Liver (tissue), 9 donors: ENCODE results near the gene WWOX. TPM values are rescaled to one million over a fixed set of nuclear protein-coding genes. Genes with fewer than 3 reads are reported as not detected.

Experiments used
- DNase-seq: peaks from one replicate; pipeline ENCODE4 v3.0.0-alpha.2; 2017; ENCODE audit warnings: low spot score
- H3K27ac ChIP-seq, 2 donors: one replicate each; pipeline ENCODE4 v1.7.0; 2013; ENCODE audit warnings: inconsistent platforms in 2 of 2, low read length in 2 of 2, control low read depth in 1 of 2, low read depth in 1 of 2, mild to moderate bottlenecking in 1 of 2
- H3K27me3 ChIP-seq, 4 donors: one replicate each; pipeline versions ENCODE4 v1.6.1 to v1.7.0; 2013; ENCODE audit warnings: low read length in 3 of 4, inconsistent platforms in 1 of 4, mild to moderate bottlenecking in 1 of 4, moderate library complexity in 1 of 4; ENCODE audit not compliant: control insufficient read depth in 4 of 4, insufficient read depth in 4 of 4
- H3K36me3 ChIP-seq, 4 donors: one replicate each; pipeline versions ENCODE4 v1.6.1 to v1.7.0; 2013; ENCODE audit warnings: low read length in 3 of 4, mild to moderate bottlenecking in 3 of 4, low read depth in 1 of 4, moderate library complexity in 1 of 4; ENCODE audit not compliant: control insufficient read depth in 4 of 4, insufficient read depth in 3 of 4
- H3K4me1 ChIP-seq, 4 donors: one replicate each; pipeline versions ENCODE4 v1.6.1 to v1.7.0; 2013; ENCODE audit warnings: low read length in 3 of 4, mild to moderate bottlenecking in 3 of 4, moderate library complexity in 1 of 4; ENCODE audit not compliant: control insufficient read depth in 4 of 4, insufficient read depth in 4 of 4
- H3K4me3 ChIP-seq, 3 donors: one replicate each; pipeline versions ENCODE4 v1.6.1 to v1.7.0; 2013; ENCODE audit warnings: low read length in 3 of 3, control low read depth in 1 of 3, low read depth in 1 of 3, mild to moderate bottlenecking in 1 of 3
- H3K9ac ChIP-seq, 2 donors: one replicate each; pipeline ENCODE4 v1.7.0; 2013; ENCODE audit warnings: low read length in 2 of 2, mild to moderate bottlenecking in 2 of 2, moderate library complexity in 2 of 2, control low read depth in 1 of 2, low read depth in 1 of 2
- H3K9me3 ChIP-seq, 4 donors: one replicate each; pipeline versions ENCODE4 v1.6.1 to v1.7.0; 2013; ENCODE audit warnings: low read length in 3 of 4; ENCODE audit not compliant: control insufficient read depth in 4 of 4
- FOXA1 ChIP-seq: IDR thresholded peaks from 2 replicates; pipeline ENCODE4 v1.6.1; 2016; ENCODE audit warnings: antibody characterized with exemption
- FOXA2 ChIP-seq: IDR thresholded peaks from 2 replicates; pipeline ENCODE4 v1.6.1; 2016; ENCODE audit warnings: antibody characterized with exemption
- HNF4A ChIP-seq, 2 donors: conservative IDR thresholded peaks; 2 replicates each; pipeline ENCODE4 v1.6.1; 2016; ENCODE audit warnings: antibody characterized with exemption in 2 of 2, mild to moderate bottlenecking in 2 of 2
- HNF4G ChIP-seq: IDR thresholded peaks from 2 replicates; pipeline ENCODE4 v1.6.1; 2016; ENCODE audit warnings: antibody characterized with exemption
- JUND ChIP-seq, 2 donors: IDR thresholded peaks; 2 replicates each; pipeline ENCODE4 v1.6.1; 2016; ENCODE audit warnings: antibody characterized with exemption in 2 of 2
- MAX ChIP-seq: IDR thresholded peaks from 2 replicates; pipeline ENCODE4 v1.6.1; 2016; ENCODE audit warnings: antibody characterized with exemption
- NR2F2 ChIP-seq: IDR thresholded peaks from 2 replicates; pipeline ENCODE4 v1.6.1; 2016; ENCODE audit warnings: antibody characterized with exemption
- RAD21 ChIP-seq, 2 donors: IDR thresholded peaks; 2 replicates each; pipeline ENCODE4 v1.6.1; 2016; ENCODE audit warnings: antibody characterized with exemption in 2 of 2, mild to moderate bottlenecking in 2 of 2
- SP1 ChIP-seq: IDR thresholded peaks from 2 replicates; pipeline ENCODE4 v1.6.1; 2018; ENCODE audit warnings: antibody characterized with exemption, mild to moderate bottlenecking
- TAF1 ChIP-seq: conservative IDR thresholded peaks from 2 replicates; pipeline ENCODE4 v1.6.1; 2016; ENCODE audit warnings: antibody characterized with exemption, mild to moderate bottlenecking
- YY1 ChIP-seq: IDR thresholded peaks from 2 replicates; pipeline ENCODE4 v1.6.1; 2016; ENCODE audit warnings: antibody characterized with exemption, mild to moderate bottlenecking
- ZBTB33 ChIP-seq: IDR thresholded peaks from 2 replicates; pipeline ENCODE4 v1.6.1; 2016; ENCODE audit warnings: antibody characterized with exemption
- WGBS: extraction: QIAGEN DNeasy Blood & Tissue Kit; methylation state at CpG from one replicate; pipeline ENCODE4 v1.1.7; 2013; 5-methylcytosine and 5-hydroxymethylcytosine counted together
- polyA plus RNA-seq, 2 donors: library from polyadenylated mRNA; stranded (reverse) in 1 of 2; unstranded in 1 of 2; fragments of 200-250 nt in 1 of 2; fragments of >200 nt in 1 of 2; fragmentation: Nextera tagmentation in 1 of 2; extraction: Ambion mirVana in 1 of 2; gene quantifications; one replicate each; pipeline versions ENCODE4 v1.2.1 to v1.2.3, GENCODE V29; 2013 to 2015
- total RNA-seq, 2 donors: library from RNA; depleted of rRNA; stranded (reverse); fragments of >200 nt; gene quantifications; one replicate each; pipeline ENCODE4 v1.2.3, GENCODE V29; 2014
- TF ChIP-seq, protein P1 (sequence below): IDR thresholded peaks from 2 replicates; pipeline ENCODE4 v1.6.1; 2016; ENCODE audit warnings: antibody characterized with exemption
- TF ChIP-seq, protein P2 (sequence below): fragments of 150-350 bp; IDR thresholded peaks from 2 replicates; pipeline ENCODE4 v1.5.1; 2017; ENCODE audit warnings: improper control_type of control experiment, low read depth, low read length; ENCODE audit not compliant: missing input control
- TF ChIP-seq, protein P3 (sequence below): IDR thresholded peaks from 2 replicates; pipeline ENCODE4 v1.6.1; 2016; ENCODE audit warnings: antibody characterized with exemption, mild to moderate bottlenecking
- donor health status: healthy.
- donor health status: healthy.
- donor health status: healthy.
- donor health status: healthy.
- donor health status: healthy.

Gene WWOX
- total and polyA plus RNA-seq, 4 donors = 9.8 to 46.0 (median 15.3) TPM

- Histone ChIP-seq H3K9ac (no peak overlapping the region), H3K27ac (no peak overlapping the region), H3K4me1 (peaks cover 0 to 2% (median 0%) of the 10 kb centered on the region in 4 donors), H3K9me3 (no peaks in the 10 kb centered on the region), H3K27me3 (no peaks in the 10 kb centered on the region), H3K36me3 (no peaks in the 10 kb centered on the region), H3K4me3 (no peak overlapping the region)
- DNase-seq = no peak
- 56% methylated on average over 3 of the region's 3 CpGs for WGBS
- TF ChIP-seq JUND (IDR thresholded peaks at IDR 0.05) (no peak), HNF4A (conservative IDR thresholded peaks at IDR 0.05) (no peak), NR2F2 (no peak), FOXA2 (no peak), TAF1 (no peak)
- TF ChIP-seq, protein P1, sequence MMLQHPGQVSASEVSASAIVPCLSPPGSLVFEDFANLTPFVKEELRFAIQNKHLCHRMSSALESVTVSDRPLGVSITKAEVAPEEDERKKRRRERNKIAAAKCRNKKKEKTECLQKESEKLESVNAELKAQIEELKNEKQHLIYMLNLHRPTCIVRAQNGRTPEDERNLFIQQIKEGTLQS = no peak
Measured at GRCh38 chr16:78785218-78785617, 685.8 kb downstream of the WWOX start.

- 60% methylated on average over 3 of the region's 3 CpGs for WGBS
- H3K4me3 ChIP-seq = no peak overlapping the region
- no peak overlapping the region for H3K27ac ChIP-seq
- TF ChIP-seq MAX (no peak), FOXA2 (no peak), YY1 (no peak), SP1 (no peak), JUND (IDR thresholded peaks at IDR 0.05) (no peak), NR2F2 (no peak), HNF4G (no peak), FOXA1 (no peak), RAD21 (IDR thresholded peaks at IDR 0.05) (no peak)
- TF ChIP-seq, protein P2, sequence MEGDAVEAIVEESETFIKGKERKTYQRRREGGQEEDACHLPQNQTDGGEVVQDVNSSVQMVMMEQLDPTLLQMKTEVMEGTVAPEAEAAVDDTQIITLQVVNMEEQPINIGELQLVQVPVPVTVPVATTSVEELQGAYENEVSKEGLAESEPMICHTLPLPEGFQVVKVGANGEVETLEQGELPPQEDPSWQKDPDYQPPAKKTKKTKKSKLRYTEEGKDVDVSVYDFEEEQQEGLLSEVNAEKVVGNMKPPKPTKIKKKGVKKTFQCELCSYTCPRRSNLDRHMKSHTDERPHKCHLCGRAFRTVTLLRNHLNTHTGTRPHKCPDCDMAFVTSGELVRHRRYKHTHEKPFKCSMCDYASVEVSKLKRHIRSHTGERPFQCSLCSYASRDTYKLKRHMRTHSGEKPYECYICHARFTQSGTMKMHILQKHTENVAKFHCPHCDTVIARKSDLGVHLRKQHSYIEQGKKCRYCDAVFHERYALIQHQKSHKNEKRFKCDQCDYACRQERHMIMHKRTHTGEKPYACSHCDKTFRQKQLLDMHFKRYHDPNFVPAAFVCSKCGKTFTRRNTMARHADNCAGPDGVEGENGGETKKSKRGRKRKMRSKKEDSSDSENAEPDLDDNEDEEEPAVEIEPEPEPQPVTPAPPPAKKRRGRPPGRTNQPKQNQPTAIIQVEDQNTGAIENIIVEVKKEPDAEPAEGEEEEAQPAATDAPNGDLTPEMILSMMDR = no peak
- TF ChIP-seq, protein P1 = no peak
- no peaks in the 10 kb centered on the region for H3K9me3 ChIP-seq
- H3K4me1 ChIP-seq = peaks cover 0 to 2% (median 0%) of the 10 kb centered on the region in 4 donors
- DNase-seq = no peak
- H3K27me3 ChIP-seq = no peaks in the 10 kb centered on the region
- H3K9ac ChIP-seq = no peak overlapping the region
- no peaks in the 10 kb centered on the region for H3K36me3 ChIP-seq
Measured at GRCh38 chr16:78786635-78787034, 687.2 kb downstream of the WWOX start.

GRCh38 chr16:78788276-78788675 lies 688.8 kb downstream of the WWOX start:
- DNase-seq = no peak
- Histone ChIP-seq H3K27ac (no peak overlapping the region), H3K4me1 (peaks cover 0 to 2% (median 0%) of the 10 kb centered on the region in 4 donors), H3K9me3 (no peaks in the 10 kb centered on the region), H3K27me3 (no peaks in the 10 kb centered on the region), H3K36me3 (no peaks in the 10 kb centered on the region), H3K9ac (no peak overlapping the region), H3K4me3 (no peak overlapping the region)
- TF ChIP-seq HNF4G = no peak
- TF ChIP-seq, protein P3, sequence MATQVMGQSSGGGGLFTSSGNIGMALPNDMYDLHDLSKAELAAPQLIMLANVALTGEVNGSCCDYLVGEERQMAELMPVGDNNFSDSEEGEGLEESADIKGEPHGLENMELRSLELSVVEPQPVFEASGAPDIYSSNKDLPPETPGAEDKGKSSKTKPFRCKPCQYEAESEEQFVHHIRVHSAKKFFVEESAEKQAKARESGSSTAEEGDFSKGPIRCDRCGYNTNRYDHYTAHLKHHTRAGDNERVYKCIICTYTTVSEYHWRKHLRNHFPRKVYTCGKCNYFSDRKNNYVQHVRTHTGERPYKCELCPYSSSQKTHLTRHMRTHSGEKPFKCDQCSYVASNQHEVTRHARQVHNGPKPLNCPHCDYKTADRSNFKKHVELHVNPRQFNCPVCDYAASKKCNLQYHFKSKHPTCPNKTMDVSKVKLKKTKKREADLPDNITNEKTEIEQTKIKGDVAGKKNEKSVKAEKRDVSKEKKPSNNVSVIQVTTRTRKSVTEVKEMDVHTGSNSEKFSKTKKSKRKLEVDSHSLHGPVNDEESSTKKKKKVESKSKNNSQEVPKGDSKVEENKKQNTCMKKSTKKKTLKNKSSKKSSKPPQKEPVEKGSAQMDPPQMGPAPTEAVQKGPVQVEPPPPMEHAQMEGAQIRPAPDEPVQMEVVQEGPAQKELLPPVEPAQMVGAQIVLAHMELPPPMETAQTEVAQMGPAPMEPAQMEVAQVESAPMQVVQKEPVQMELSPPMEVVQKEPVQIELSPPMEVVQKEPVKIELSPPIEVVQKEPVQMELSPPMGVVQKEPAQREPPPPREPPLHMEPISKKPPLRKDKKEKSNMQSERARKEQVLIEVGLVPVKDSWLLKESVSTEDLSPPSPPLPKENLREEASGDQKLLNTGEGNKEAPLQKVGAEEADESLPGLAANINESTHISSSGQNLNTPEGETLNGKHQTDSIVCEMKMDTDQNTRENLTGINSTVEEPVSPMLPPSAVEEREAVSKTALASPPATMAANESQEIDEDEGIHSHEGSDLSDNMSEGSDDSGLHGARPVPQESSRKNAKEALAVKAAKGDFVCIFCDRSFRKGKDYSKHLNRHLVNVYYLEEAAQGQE = no peak
- no peak for TF ChIP-seq HNF4A (conservative IDR thresholded peaks at IDR 0.05)
- no peak for TF ChIP-seq FOXA1
- TF ChIP-seq RAD21 (IDR thresholded peaks at IDR 0.05) = no peak
- TF ChIP-seq TAF1 = no peak
- no peak for TF ChIP-seq FOXA2
- TF ChIP-seq SP1 = no peak
- no peak for TF ChIP-seq YY1
- no peak for TF ChIP-seq NR2F2
- no peak for TF ChIP-seq ZBTB33
- WGBS = 96% methylated on average over 2 of the region's 2 CpGs
